Mesothelial cell of epicardium (in vitro differentiated cells): ENCODE measurements around the gene DENND5B. TPM values are rescaled to one million over a fixed set of nuclear protein-coding genes. Genes with fewer than 3 reads are reported as not detected.

Source experiments
- DNase-seq, 2 experiments: peaks; one replicate each; pipeline ENCODE4 v3.0.0; 2021; ENCODE audit warnings: low spot score in 2 of 2; ENCODE audit not compliant: unreplicated experiment in 2 of 2
- H3K27ac Mint-ChIP-seq: 2 replicates; pipeline ENCODE4 v1.8.0; 2021; ENCODE audit warnings: mixed read lengths
- H3K27me3 Mint-ChIP-seq: 2 replicates; pipeline ENCODE4 v1.8.0; 2021; ENCODE audit warnings: low read depth, mixed read lengths
- H3K36me3 Mint-ChIP-seq: 2 replicates; pipeline ENCODE4 v1.8.0; 2021; ENCODE audit warnings: mixed read lengths
- H3K4me1 Mint-ChIP-seq: 2 replicates; pipeline ENCODE4 v1.8.0; 2021; ENCODE audit warnings: mixed read lengths
- H3K4me3 Mint-ChIP-seq: 2 replicates; pipeline ENCODE4 v1.8.0; 2021; ENCODE audit warnings: mild to moderate bottlenecking, moderate library complexity, mixed read lengths
- H3K9me3 Mint-ChIP-seq: 2 replicates; pipeline ENCODE4 v1.8.0; 2021; ENCODE audit warnings: mixed read lengths
- total RNA-seq: library from RNA; stranded (reverse); gene quantifications from 3 replicates; pipeline ENCODE4 v1.2.1, GENCODE V29; 2021
- TF ChIP-seq, protein P1 (sequence below): fragments of 200-600 bp; sonication (generic); IDR thresholded peaks from one replicate; pipeline ENCODE4 v1.5.0; 2021; ENCODE audit warnings: antibody characterized with exemption; ENCODE audit not compliant: unreplicated experiment

DENND5B gene
- total RNA-seq, 1 donor from 2014 or later = 27.1 TPM

DNA sequence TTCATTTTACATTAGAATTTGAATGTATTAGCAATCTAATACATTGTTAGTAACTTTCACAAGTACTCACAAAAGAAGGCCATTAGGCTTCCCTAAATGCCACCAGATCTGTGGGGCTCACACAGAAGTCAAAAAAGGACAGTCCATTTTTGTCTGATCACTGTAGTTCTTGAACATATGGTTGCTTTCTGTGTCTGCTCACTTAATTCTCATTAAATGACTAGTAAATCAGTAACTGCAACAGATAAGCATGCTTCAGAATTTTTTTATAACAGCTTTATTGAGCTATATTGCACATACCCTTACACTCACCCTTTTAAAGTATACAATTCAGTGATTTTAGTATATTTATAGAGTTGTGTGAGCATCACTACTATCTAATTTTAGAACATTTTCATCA, 71.4 kb downstream of the DENND5B start:
- Mint-ChIP-seq H3K27me3 (no peaks in the 10 kb centered on the region), H3K4me1 (peaks cover 39% of the 10 kb centered on the region)

DNA sequence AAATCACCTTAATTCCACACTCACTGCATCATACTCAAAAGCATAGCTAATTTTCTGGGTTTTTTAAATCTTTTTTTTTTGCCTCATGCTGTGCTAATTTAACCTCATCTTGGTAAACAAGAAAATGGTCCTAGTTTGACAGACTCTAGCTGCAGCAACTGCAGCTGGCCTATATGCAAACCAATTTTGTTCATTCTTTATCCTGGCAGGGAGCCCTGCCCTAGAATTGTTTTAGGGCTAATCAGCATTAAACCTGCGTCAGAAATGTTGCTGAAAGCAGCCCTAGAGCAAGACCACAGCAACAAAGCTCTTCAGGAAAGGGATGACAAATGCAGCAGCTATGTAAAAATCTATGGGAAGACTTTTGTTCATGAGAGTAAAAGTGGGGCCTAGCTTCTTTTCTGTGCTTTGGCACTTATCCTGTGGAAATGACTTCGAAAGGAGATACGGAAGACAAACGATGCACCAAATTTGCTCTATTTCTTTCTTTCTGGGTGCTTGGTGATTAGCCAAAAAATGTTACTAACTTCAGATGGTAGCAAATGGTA, 72.2 kb downstream of the DENND5B start:
- no peak overlapping the region for H3K4me3 Mint-ChIP-seq
- no peaks in the 10 kb centered on the region for H3K36me3 Mint-ChIP-seq
- peak overlapping the region; percentile 94 for H3K27ac Mint-ChIP-seq
- no peaks in the 10 kb centered on the region for H3K9me3 Mint-ChIP-seq
- H3K4me1 Mint-ChIP-seq = peaks cover 39% of the 10 kb centered on the region
- TF ChIP-seq, protein P1, sequence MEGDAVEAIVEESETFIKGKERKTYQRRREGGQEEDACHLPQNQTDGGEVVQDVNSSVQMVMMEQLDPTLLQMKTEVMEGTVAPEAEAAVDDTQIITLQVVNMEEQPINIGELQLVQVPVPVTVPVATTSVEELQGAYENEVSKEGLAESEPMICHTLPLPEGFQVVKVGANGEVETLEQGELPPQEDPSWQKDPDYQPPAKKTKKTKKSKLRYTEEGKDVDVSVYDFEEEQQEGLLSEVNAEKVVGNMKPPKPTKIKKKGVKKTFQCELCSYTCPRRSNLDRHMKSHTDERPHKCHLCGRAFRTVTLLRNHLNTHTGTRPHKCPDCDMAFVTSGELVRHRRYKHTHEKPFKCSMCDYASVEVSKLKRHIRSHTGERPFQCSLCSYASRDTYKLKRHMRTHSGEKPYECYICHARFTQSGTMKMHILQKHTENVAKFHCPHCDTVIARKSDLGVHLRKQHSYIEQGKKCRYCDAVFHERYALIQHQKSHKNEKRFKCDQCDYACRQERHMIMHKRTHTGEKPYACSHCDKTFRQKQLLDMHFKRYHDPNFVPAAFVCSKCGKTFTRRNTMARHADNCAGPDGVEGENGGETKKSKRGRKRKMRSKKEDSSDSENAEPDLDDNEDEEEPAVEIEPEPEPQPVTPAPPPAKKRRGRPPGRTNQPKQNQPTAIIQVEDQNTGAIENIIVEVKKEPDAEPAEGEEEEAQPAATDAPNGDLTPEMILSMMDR = no peak
- no peaks in the 10 kb centered on the region for H3K27me3 Mint-ChIP-seq
- DNase-seq = no peak

More for the DNA sequence above, 71.4 kb downstream of the DENND5B start:
- DNase-seq = no peak
- Mint-ChIP-seq H3K9me3 (no peaks in the 10 kb centered on the region), H3K4me3 (no peak overlapping the region), H3K36me3 (no peaks in the 10 kb centered on the region), H3K27ac (peak overlapping the region; percentile 94)
- TF ChIP-seq, protein P1 = no peak

DNA sequence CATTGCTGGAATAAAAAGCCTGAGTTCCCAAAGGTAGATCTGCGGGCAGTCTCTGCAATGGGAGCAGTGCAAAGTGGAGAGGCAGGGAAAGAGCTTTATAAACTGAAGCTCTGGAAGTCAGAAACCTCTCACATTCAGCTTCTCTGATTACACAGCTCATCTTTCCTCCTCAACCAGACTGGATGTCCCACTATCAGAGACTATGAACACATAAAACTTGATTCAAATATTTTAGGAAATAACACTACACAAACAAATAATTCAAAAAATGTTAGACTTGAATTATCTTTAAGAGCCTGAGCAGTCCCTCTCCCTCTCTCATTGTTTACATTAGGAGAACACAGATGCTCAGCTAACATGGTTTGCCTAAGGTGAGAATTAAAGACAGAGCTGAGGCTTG, 72.9 kb downstream of the DENND5B start:
- H3K36me3 Mint-ChIP-seq = no peaks in the 10 kb centered on the region
- DNase-seq = no peak
- no peaks in the 10 kb centered on the region for H3K27me3 Mint-ChIP-seq
- no peaks in the 10 kb centered on the region for H3K9me3 Mint-ChIP-seq
- no peak overlapping the region for H3K4me3 Mint-ChIP-seq
- H3K4me1 Mint-ChIP-seq = peaks cover 39% of the 10 kb centered on the region
- H3K27ac Mint-ChIP-seq = peak overlapping the region; percentile 86
- TF ChIP-seq, protein P1 = no peak

DNA sequence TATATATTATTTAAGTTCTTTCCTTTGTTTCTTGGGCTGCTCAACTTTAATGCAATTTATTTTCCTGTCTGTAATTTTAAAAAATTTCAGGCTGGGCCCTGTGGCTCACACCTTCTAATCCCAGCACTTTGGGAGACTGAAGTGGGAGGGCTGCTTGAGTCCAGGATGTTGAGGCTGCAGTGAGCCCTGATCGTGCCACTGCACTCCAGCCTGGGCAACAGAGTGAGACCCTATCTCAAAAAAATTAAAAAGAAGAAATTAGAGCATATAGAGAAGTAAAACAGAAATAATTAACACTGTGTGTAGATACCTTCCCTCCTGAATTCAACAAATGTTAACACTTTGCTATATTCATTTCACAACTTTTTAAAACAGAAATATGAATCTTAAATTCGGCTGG, 74.2 kb downstream of the DENND5B start:
- DNase-seq = no peak
- H3K9me3 Mint-ChIP-seq = no peaks in the 10 kb centered on the region
- peaks cover 32% of the 10 kb centered on the region for H3K4me1 Mint-ChIP-seq
- no peak overlapping the region for H3K27ac Mint-ChIP-seq
- H3K27me3 Mint-ChIP-seq = no peaks in the 10 kb centered on the region
- no peaks in the 10 kb centered on the region for H3K36me3 Mint-ChIP-seq
- TF ChIP-seq, protein P1 = no peak
- H3K4me3 Mint-ChIP-seq = no peak overlapping the region

DNA sequence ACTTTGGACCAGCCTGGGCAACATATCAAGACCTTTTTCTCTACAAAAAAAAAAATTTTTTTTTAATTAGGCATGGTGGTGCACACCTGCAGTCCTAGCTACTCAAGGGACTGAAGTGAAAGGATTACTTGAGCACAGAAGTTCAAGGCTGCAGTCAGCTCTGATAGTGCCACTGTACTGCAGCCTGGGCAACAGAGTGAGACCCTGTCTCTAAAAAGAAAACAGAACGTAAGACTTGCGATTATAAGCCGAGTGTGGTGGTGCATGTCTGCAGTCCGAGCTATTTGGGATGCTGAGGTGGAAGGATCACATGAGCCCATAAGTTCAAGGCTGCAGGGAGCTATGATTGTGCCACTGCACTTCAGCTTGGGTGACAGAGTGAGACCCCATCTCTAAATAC, 76.0 kb downstream of the DENND5B start:
- H3K27ac Mint-ChIP-seq = no peak overlapping the region
- H3K4me1 Mint-ChIP-seq = peaks cover 31% of the 10 kb centered on the region
- TF ChIP-seq, protein P1 = no peak
- DNase-seq = no peak
- H3K36me3 Mint-ChIP-seq = no peaks in the 10 kb centered on the region
- no peak overlapping the region for H3K4me3 Mint-ChIP-seq
- no peaks in the 10 kb centered on the region for H3K27me3 Mint-ChIP-seq
- H3K9me3 Mint-ChIP-seq = no peaks in the 10 kb centered on the region

DNA sequence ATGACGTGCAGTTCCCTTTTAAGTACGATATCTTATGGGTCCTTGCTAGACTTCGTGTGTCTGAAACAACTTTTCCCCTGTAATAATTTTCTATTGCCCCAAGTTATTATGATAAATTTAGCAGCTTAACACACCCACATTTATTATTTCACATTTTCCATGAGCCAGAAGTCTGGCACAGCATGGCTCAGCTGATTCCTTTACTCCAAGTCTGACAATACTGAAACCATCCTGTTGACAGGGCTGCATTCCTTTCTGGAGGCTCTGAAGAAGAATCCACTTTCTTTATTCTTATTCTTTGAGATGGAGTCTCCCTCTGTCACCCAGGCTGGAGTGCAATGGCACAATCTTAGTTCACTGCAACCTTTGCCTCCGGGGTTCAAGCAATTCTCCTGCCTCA, 80.9 kb downstream of the DENND5B start:
- DNase-seq = no peak
- H3K36me3 Mint-ChIP-seq = peaks cover 7% of the 10 kb centered on the region
- no peaks in the 10 kb centered on the region for H3K27me3 Mint-ChIP-seq
- H3K9me3 Mint-ChIP-seq = peaks cover 11% of the 10 kb centered on the region
- H3K27ac Mint-ChIP-seq = peak overlapping the region; percentile 68
- TF ChIP-seq, protein P1 = no peak
- H3K4me1 Mint-ChIP-seq = peaks cover 27% of the 10 kb centered on the region
- no peak overlapping the region for H3K4me3 Mint-ChIP-seq
